Smooth muscle cell (in vitro differentiated cells): ENCODE data around the gene VPS37C. TPM values are rescaled to one million over a fixed set of nuclear protein-coding genes. Genes with fewer than 3 reads are reported as not detected.

Experiments
- DNase-seq: peaks from one replicate; lab custom pipeline; 2025; ENCODE audit not compliant: unreplicated experiment; lab: John Stamatoyannopoulos, UW
- H2AFZ ChIP-seq: fragments of 200-600 bp; sonication (generic); 2 replicates; pipeline ENCODE4 v1.6.0; 2016; ENCODE audit warnings: antibody characterized with exemption, low read depth, mild to moderate bottlenecking
- H3F3A ChIP-seq: fragments of 200-600 bp; sonication (generic); 2 replicates; pipeline ENCODE4 v1.6.0; 2017; ENCODE audit warnings: antibody characterized with exemption, low read depth
- H3K27ac ChIP-seq: fragments of 200-600 bp; sonication (generic); 2 replicates; pipeline ENCODE4 v1.5.1; 2016; ENCODE audit warnings: low read depth, mild to moderate bottlenecking
- H3K27me3 ChIP-seq: fragments of 200-600 bp; sonication (generic); 2 replicates; pipeline ENCODE4 v1.6.1; 2016; ENCODE audit warnings: low read depth, mild to moderate bottlenecking
- H3K36me3 ChIP-seq: fragments of 200-600 bp; sonication (generic); 2 replicates; pipeline ENCODE4 v1.5.1; 2016; ENCODE audit warnings: low read depth
- H3K4me1 ChIP-seq: fragments of 200-600 bp; sonication (generic); 2 replicates; pipeline ENCODE4 v1.5.1; 2016; ENCODE audit warnings: low read depth
- H3K4me2 ChIP-seq: fragments of 200-600 bp; sonication (generic); 2 replicates; pipeline ENCODE4 v1.6.0; 2016; ENCODE audit warnings: mild to moderate bottlenecking
- H3K4me3 ChIP-seq: fragments of 200-600 bp; sonication (generic); 2 replicates; pipeline ENCODE4 v1.5.1; 2016; ENCODE audit warnings: mild to moderate bottlenecking
- H3K79me2 ChIP-seq: fragments of 200-600 bp; sonication (generic); 2 replicates; pipeline ENCODE4 v1.6.0; 2016; ENCODE audit warnings: low read depth, mild to moderate bottlenecking
- H3K9ac ChIP-seq: fragments of 200-600 bp; sonication (generic); 2 replicates; pipeline ENCODE4 v1.6.0; 2016; ENCODE audit warnings: low read depth
- H3K9me3 ChIP-seq: fragments of 200-600 bp; sonication (generic); replicated peaks from 2 replicates; pipeline ENCODE4 v1.5.1; 2016; ENCODE audit warnings: low read depth
- H4K20me1 ChIP-seq: fragments of 200-600 bp; sonication (generic); 2 replicates; pipeline ENCODE4 v1.6.0; 2016; ENCODE audit warnings: low read depth
- WGBS: methylation state at CpG from one replicate; pipeline ENCODE4 v1.1.7; 2016; ENCODE audit warnings: low lambda C conversion rate; 5-methylcytosine and 5-hydroxymethylcytosine counted together
- polyA plus RNA-seq: library from polyadenylated mRNA; unstranded; fragments of >200 nt; fragmentation: Nextera tagmentation; extraction: Ambion mirVana; gene quantifications from 2 replicates; pipeline ENCODE4 v1.2.1, GENCODE V29; 2016
- total RNA-seq: library from RNA; depleted of rRNA; stranded (reverse); fragments of >200 nt; gene quantifications from 2 replicates; pipeline ENCODE4 v1.2.3, GENCODE V29; 2014
- TF ChIP-seq, protein P1 (sequence below): fragments of 200-600 bp; sonication (generic); IDR thresholded peaks from 2 replicates; pipeline ENCODE4 v1.5.1; 2017; ENCODE audit warnings: borderline replicate concordance, mild to moderate bottlenecking, antibody characterized with exemption; ENCODE audit not compliant: insufficient read depth, poor library complexity, severe bottlenecking

The VPS37C gene
- total and polyA plus RNA-seq, 2 experiments from 2014 or later, result 8.8 to 15.4 TPM

DNA sequence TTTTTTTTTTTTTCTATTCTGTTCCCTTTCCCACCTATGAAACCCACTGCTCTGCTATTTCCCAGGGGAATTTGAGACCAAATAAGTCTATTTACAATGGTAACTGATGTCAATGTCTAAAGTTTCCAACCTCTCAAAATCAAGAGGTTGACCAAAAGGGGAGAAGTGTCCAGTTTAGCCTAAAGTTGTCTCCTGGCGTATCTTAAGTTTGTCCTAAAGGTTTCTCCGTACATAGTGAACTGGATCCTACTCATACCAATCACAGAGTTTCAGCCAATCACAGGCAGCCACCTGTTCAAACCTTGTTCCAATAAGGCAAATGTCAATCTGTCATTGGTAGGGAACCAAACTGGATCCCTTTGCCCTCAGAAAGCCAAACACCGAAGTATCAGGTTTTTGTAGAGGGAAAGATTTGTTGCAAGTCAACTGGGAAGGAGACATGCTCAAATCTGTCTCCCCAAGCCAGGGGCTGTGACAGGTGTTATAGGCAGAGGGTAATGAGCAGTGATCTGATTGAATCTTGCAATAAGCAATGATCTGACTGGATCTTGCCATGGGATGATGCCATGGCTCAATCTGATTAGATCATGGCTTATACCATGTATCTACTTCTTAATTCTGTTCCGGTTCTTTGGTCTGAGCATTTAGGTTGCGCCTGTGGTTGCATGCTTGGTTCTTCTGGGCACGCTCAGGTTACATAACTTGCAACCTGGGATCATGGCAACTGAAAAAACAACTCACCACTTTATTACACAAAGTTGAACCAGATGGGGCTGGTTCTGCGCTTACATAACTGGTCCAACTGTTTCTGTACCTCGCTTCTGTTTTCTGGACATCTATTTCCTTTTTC lies 1.1 kb upstream of the VPS37C start:
- Histone ChIP-seq H3K79me2 (peaks cover 16% of the 10 kb centered on the region), H3K4me1 (peaks cover 10% of the 10 kb centered on the region), H4K20me1 (no peaks in the 10 kb centered on the region), H3K4me2 (peak overlapping the region; percentile 98), H3K9ac (peak overlapping the region; percentile 91), H2AFZ (peak overlapping the region; percentile 86), H3K27ac (peak overlapping the region; percentile 89), H3K9me3 (no peaks in the 10 kb centered on the region), H3F3A (peaks cover 5% of the 10 kb centered on the region), H3K27me3 (no peaks in the 10 kb centered on the region), H3K36me3 (no peaks in the 10 kb centered on the region), H3K4me3 (peak overlapping the region; percentile 80)
- TF ChIP-seq, protein P1, sequence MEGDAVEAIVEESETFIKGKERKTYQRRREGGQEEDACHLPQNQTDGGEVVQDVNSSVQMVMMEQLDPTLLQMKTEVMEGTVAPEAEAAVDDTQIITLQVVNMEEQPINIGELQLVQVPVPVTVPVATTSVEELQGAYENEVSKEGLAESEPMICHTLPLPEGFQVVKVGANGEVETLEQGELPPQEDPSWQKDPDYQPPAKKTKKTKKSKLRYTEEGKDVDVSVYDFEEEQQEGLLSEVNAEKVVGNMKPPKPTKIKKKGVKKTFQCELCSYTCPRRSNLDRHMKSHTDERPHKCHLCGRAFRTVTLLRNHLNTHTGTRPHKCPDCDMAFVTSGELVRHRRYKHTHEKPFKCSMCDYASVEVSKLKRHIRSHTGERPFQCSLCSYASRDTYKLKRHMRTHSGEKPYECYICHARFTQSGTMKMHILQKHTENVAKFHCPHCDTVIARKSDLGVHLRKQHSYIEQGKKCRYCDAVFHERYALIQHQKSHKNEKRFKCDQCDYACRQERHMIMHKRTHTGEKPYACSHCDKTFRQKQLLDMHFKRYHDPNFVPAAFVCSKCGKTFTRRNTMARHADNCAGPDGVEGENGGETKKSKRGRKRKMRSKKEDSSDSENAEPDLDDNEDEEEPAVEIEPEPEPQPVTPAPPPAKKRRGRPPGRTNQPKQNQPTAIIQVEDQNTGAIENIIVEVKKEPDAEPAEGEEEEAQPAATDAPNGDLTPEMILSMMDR, result no peak
- DNase-seq, result no peak
- WGBS, result 88% methylated on average over 8 of the region's 8 CpGs

DNA sequence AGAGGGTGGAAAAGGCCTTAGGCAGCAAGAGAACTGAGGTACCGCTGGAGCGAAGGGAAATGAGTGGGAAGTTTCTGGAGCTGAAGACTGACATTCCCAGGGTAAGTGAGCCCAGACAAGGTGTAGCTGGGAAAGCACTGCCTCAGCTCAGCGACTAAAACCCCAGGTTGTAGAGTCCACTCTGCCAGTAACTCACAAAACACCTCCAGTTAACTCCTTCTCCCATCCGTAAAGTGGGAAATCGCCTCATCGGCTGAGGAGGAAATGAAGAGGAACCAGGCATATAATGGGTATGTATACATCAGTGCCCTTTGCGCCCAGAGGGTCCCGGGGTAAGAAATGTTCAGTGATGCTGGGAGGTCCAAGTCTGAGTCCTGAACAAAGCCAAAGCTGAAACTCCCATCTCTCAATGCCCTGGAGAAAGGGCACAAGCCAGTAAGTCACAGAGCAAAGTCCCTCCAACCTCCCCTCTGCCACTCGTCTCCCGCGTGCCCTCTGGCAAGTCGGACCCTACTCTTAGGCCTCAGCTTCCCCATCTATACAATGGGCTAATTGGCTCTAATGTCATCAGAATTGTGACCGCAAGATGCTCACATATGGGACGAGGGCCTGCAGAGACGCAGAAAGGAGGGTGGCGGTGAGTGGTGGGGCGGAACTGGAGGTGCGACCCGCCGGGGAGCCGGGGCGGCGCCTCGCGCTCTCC lies 588 bp downstream of the VPS37C start:
- TF ChIP-seq, protein P1, result no peak
- peak overlapping the region; percentile 80 for H3K4me3 ChIP-seq
- H3K36me3 ChIP-seq, result no peaks in the 10 kb centered on the region
- peaks cover 33% of the 10 kb centered on the region for H3K79me2 ChIP-seq
- H2AFZ ChIP-seq, result peak overlapping the region; percentile 86
- peak overlapping the region; percentile 89 for H3K27ac ChIP-seq
- no peaks in the 10 kb centered on the region for H3K9me3 ChIP-seq
- peaks cover 10% of the 10 kb centered on the region for H3K4me1 ChIP-seq
- DNase-seq, result no peak
- no peaks in the 10 kb centered on the region for H3K27me3 ChIP-seq
- 23% methylated on average over 19 of the region's 25 CpGs for WGBS
- peak overlapping the region; percentile 98 for H3K4me2 ChIP-seq
- H3K9ac ChIP-seq, result peak overlapping the region; percentile 91
- H4K20me1 ChIP-seq, result no peaks in the 10 kb centered on the region
- peaks cover 5% of the 10 kb centered on the region for H3F3A ChIP-seq

DNA sequence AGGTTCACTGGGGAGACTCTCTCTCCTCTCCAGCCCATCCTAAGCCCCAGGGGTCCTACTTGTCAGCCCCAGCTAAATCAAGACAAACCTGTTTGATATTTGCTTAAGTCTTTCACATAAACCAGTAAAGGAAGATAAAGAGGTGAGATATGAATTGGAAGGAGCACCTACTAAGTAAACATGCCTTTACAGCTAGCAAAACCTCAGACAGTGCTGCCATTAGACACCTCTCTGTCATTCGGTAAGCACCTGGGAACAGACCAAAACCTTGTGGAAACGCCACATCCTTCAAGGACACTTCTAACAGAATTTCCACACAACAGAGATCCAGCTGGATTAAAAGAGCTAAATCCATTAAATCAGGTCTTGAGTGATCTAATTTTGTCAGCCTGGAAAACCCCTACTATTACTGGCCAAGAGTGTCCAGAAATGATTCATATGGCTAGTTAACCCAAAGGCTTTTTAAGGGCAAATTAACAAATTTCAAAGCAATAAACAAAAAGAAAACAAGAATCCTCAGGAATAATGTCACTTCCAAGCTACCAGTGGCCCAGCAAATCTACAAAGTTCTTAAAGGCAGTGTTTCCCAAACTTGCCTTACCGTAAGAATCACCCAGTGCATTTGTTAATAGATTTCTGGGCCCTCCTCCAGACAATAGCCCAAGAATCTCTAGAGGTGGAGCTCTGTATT lies 2.4 kb downstream of the VPS37C start:
- no peak for DNase-seq
- H2AFZ ChIP-seq, result no peak overlapping the region
- H4K20me1 ChIP-seq, result no peaks in the 10 kb centered on the region
- H3K27me3 ChIP-seq, result no peaks in the 10 kb centered on the region
- H3K9me3 ChIP-seq, result no peaks in the 10 kb centered on the region
- peaks cover 48% of the 10 kb centered on the region for H3K79me2 ChIP-seq
- peak overlapping the region; percentile 71 for H3K4me2 ChIP-seq
- TF ChIP-seq, protein P1, result no peak
- peaks cover 13% of the 10 kb centered on the region for H3F3A ChIP-seq
- no peaks in the 10 kb centered on the region for H3K36me3 ChIP-seq
- H3K4me1 ChIP-seq, result peaks cover 13% of the 10 kb centered on the region
- peak overlapping the region; percentile 48 for H3K9ac ChIP-seq
- 40% methylated on average over 3 of the region's 3 CpGs for WGBS
- peak overlapping the region; percentile 1 for H3K4me3 ChIP-seq
- H3K27ac ChIP-seq, result peak overlapping the region; percentile 90
